DOHH2 (cell line): ENCODE results near the gene FRAS1.
"Not testable (repeated sequence)": the region's sequence is repeated elsewhere in the genome, so short reads cannot be mapped to it uniquely, and the experiment has no call there.

Source experiments
- H3F3A ChIP-seq: fragments of 200-600 bp; sonication (generic), shearing (Covaris generic); 2 replicates; pipeline ENCODE4 v1.6.0; 2016; ENCODE audit warnings: antibody characterized with exemption, mild to moderate bottlenecking; ENCODE audit not compliant: control insufficient read depth, insufficient read depth
- H3K27ac ChIP-seq: fragments of 200-600 bp; sonication (generic); 2 replicates; pipeline ENCODE4 v1.5.1; 2014; ENCODE audit warnings: low read depth, mild to moderate bottlenecking, low read length, moderate library complexity
- H3K27me3 ChIP-seq: fragments of 200-600 bp; sonication (generic); 2 replicates; pipeline ENCODE4 v1.6.1; 2014; ENCODE audit warnings: mild to moderate bottlenecking, low read length, mixed read lengths; ENCODE audit not compliant: control insufficient read depth
- H3K36me3 ChIP-seq: fragments of 200-600 bp; sonication (generic); 2 replicates; pipeline ENCODE4 v1.6.1; 2014; ENCODE audit warnings: mild to moderate bottlenecking, low read length, moderate library complexity, mixed read lengths; ENCODE audit not compliant: control insufficient read depth
- H3K4me1 ChIP-seq: fragments of 200-600 bp; sonication (generic); 2 replicates; pipeline ENCODE4 v1.6.1; 2014; ENCODE audit warnings: mild to moderate bottlenecking, low read length, mixed read lengths; ENCODE audit not compliant: control insufficient read depth
- H3K4me2 ChIP-seq: fragments of 200-600 bp; sonication (generic); 2 replicates; pipeline ENCODE4 v1.6.0; 2014; ENCODE audit warnings: mild to moderate bottlenecking, low read length, moderate library complexity
- H3K4me3 ChIP-seq: fragments of 200-600 bp; sonication (generic); 2 replicates; pipeline ENCODE4 v1.5.1; 2014; ENCODE audit warnings: mild to moderate bottlenecking, low read length, mixed read lengths
- H3K79me2 ChIP-seq: fragments of 200-600 bp; sonication (generic); 2 replicates; pipeline ENCODE4 v1.6.1; 2014; ENCODE audit warnings: mild to moderate bottlenecking, low read length, mixed read lengths; ENCODE audit not compliant: control insufficient read depth
- H3K9me2 ChIP-seq: fragments of 200-600 bp; sonication (generic); replicated peaks from 2 replicates; pipeline ENCODE4 v1.6.1; 2014; ENCODE audit warnings: mild to moderate bottlenecking, low read length, mixed read lengths; ENCODE audit not compliant: control insufficient read depth
- H3K9me3 ChIP-seq: fragments of 200-600 bp; sonication (generic); 2 replicates; pipeline ENCODE4 v1.6.1; 2014; ENCODE audit warnings: antibody characterized with exemption, low read length, mixed read lengths; ENCODE audit not compliant: control insufficient read depth, insufficient read depth
- H4K20me1 ChIP-seq: fragments of 200-600 bp; sonication (generic); 2 replicates; pipeline ENCODE4 v1.6.0; 2014; ENCODE audit warnings: low read depth, mild to moderate bottlenecking, antibody characterized with exemption, low read length, moderate library complexity; ENCODE audit not compliant: control insufficient read depth, insufficient read depth
- CTCF ChIP-seq: fragments of 200-600 bp; sonication (generic); IDR thresholded peaks from one replicate; pipeline ENCODE4 v1.5.1; 2014; ENCODE audit warnings: antibody characterized with exemption, mild to moderate bottlenecking, low read depth, low read length; ENCODE audit not compliant: poor library complexity, severe bottlenecking
- EZH2phosphoT487 ChIP-seq: fragments of 200-600 bp; sonication (generic); IDR thresholded peaks from 2 replicates; pipeline ENCODE4 v1.6.1; 2017; ENCODE audit warnings: borderline replicate concordance, mild to moderate bottlenecking, antibody characterized with exemption, low read length, moderate library complexity, mixed read lengths

FRAS1 gene

DNA sequence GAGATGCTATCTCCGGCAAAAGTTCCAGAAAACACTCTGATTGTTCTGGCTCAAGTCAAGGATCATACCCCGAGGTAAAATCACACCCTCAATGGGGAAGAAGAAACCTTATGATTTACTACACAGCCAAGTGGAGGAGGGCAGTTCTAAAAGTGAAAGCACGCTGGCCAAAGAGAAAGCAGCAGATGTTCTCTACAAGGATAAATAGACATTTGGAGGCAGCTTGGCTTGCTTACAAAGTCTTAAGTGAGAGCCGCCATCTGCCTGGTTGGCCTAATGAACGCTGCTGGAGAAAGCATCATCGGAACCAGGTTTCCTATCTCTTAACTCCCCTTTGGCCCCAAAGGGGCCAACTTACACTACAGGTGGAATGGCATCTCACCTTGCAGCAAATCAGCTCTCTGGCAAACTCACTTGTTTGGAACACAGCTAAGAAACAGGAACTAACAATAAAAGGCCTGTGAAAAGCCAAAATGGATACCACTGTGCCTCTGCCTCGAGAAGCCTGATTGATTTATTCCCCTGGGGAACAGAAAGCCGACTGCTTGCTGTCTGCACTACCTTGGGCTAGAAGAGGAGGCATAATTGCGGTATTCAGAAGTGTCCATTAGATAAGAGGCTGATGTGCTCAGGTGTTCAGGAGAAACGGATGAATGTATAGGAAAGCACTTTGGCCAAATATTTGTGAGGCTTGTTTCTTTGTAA, 22.8 kb downstream of the FRAS1 start:
- TF ChIP-seq CTCF (no peak), EZH2phosphoT487 (no peak)
- no peak overlapping the region for H3K4me3 ChIP-seq
- H3K27me3 ChIP-seq, result no peaks in the 10 kb centered on the region
- H3F3A ChIP-seq, result no peaks in the 10 kb centered on the region
- no peaks in the 10 kb centered on the region for H3K79me2 ChIP-seq
- H3K36me3 ChIP-seq, result no peaks in the 10 kb centered on the region
- H3K9me2 ChIP-seq, result no peaks in the 10 kb centered on the region
- H3K27ac ChIP-seq, result no peak overlapping the region
- H3K4me2 ChIP-seq, result no peak overlapping the region
- no peaks in the 10 kb centered on the region for H3K4me1 ChIP-seq
- H4K20me1 ChIP-seq, result no peaks in the 10 kb centered on the region
- H3K9me3 ChIP-seq, result no peaks in the 10 kb centered on the region

DNA sequence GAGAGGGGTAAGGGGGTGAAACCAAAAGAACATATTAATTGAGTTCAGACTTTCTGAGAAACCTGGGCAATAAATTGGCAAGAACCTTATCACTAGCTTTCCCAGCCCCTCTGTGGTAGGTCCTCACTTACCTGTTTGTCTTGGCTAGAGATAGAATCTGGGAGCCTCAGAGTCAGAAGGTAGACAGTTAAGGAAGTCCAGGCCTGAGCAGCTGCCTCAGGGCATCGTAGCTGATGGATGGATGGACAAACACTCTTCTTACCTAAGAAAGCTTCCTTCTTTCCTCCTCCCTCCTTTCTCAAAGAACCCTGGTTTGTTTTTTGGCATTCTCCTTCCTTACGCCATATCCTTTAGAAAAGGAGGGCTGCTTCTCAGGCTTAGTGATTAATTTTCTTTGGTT, 24.4 kb downstream of the FRAS1 start:
- H3K9me3 ChIP-seq, result no peaks in the 10 kb centered on the region
- H3K36me3 ChIP-seq, result no peaks in the 10 kb centered on the region
- H3K4me2 ChIP-seq, result no peak overlapping the region
- no peaks in the 10 kb centered on the region for H3K27me3 ChIP-seq
- H3K27ac ChIP-seq, result no peak overlapping the region
- H3K4me3 ChIP-seq, result no peak overlapping the region
- no peaks in the 10 kb centered on the region for H4K20me1 ChIP-seq
- no peaks in the 10 kb centered on the region for H3F3A ChIP-seq
- no peaks in the 10 kb centered on the region for H3K79me2 ChIP-seq
- TF ChIP-seq CTCF (no peak), EZH2phosphoT487 (no peak)
- H3K9me2 ChIP-seq, result no peaks in the 10 kb centered on the region
- H3K4me1 ChIP-seq, result no peaks in the 10 kb centered on the region

DNA sequence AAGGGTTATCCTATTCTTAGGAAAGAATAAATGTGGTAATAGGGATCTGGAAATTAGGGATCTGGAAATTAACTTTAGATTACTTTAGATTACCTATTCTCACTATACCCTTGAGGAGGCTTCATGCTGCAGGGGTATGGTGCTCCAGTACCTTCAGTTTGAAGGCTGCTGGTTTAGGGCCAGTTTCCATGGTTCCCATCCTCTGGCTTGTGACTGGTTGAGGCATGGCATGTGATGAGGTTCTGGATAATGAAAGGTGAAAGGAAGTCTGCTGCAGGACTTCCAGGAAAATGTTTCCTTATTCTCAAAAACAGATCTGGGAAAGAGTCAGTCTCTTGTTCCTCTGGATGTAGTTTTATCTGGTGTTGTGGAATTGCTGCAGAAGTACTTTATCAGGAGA, 25.9 kb downstream of the FRAS1 start:
- no peak overlapping the region for H3K27ac ChIP-seq
- no peak overlapping the region for H3K4me2 ChIP-seq
- no peak for TF ChIP-seq EZH2phosphoT487
- H3K9me3 ChIP-seq, result no peaks in the 10 kb centered on the region
- no peaks in the 10 kb centered on the region for H3K36me3 ChIP-seq
- no peaks in the 10 kb centered on the region for H3F3A ChIP-seq
- no peaks in the 10 kb centered on the region for H3K4me1 ChIP-seq
- H3K4me3 ChIP-seq, result no peak overlapping the region
- no peaks in the 10 kb centered on the region for H3K27me3 ChIP-seq
- H4K20me1 ChIP-seq, result no peaks in the 10 kb centered on the region
- no peaks in the 10 kb centered on the region for H3K9me2 ChIP-seq
- no peaks in the 10 kb centered on the region for H3K79me2 ChIP-seq

- Histone ChIP-seq H3K27me3 (no peaks in the 10 kb centered on the region), H4K20me1 (no peaks in the 10 kb centered on the region), H3K4me3 (no peak overlapping the region), H3K9me3 (no peaks in the 10 kb centered on the region), H3K4me2 (no peak overlapping the region), H3K36me3 (no peaks in the 10 kb centered on the region), H3K9me2 (no peaks in the 10 kb centered on the region), H3K27ac (no peak overlapping the region), H3K79me2 (no peaks in the 10 kb centered on the region), H3F3A (no peaks in the 10 kb centered on the region), H3K4me1 (no peaks in the 10 kb centered on the region)
- TF ChIP-seq CTCF, result no peak
- TF ChIP-seq EZH2phosphoT487, result no peak
These were observed 34.4 kb downstream of the FRAS1 start for GRCh38 chr4:78091534-78091933.

GRCh38 chr4:78092350-78092749, 35.2 kb downstream of the FRAS1 start:
- H3K9me3 ChIP-seq, H3K36me3 ChIP-seq, H3K4me2 ChIP-seq, H3F3A ChIP-seq, H3K27me3 ChIP-seq, H3K9me2 ChIP-seq, H3K79me2 ChIP-seq, H3K4me3 ChIP-seq, H4K20me1 ChIP-seq, H3K27ac ChIP-seq, H3K4me1 ChIP-seq: not testable (repeated sequence)
